ENCODE measurements around the gene LHFPL3. TPM values are rescaled to one million over a fixed set of nuclear protein-coding genes. Genes with fewer than 3 reads are reported as not detected.

The LHFPL3 gene
- total RNA-seq, 1 donor from 2014 or later, result 0.30 TPM

DNA sequence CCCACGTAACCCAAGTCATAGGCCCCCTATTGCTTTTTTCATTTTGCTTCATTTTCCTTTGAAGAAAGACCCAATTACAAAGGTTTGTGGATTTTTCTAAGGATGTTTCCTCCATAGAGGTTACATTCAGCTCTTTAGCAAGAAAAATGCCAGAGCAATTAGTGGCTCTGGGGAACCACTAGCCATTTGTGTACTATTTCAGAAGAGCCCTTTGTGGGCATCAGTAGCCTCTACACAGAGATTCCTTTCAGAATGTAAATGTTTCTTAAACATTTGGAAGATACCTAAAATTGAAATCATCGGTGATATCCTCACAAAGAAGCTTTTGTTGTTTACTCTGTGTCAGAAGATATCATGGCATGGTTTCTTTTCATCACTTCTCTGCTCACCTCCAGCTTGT is 394.6 kb downstream of the LHFPL3 start:
- Mint-ChIP-seq H3K9me3 (no peaks in the 10 kb centered on the region), H3K27ac (no peak overlapping the region)

GRCh38 chr7:104758504-104758903 is 430.1 kb downstream of the LHFPL3 start:
- Histone ChIP-seq H3K27me3 (no peaks in the 10 kb centered on the region), H2AFZ (replicated peaks) (no peak overlapping the region), H3F3A (ENCODE audit: low read depth) (no peaks in the 10 kb centered on the region), H3K9ac (no peak overlapping the region), H3K4me3 (no peak overlapping the region), H3K27ac (no peak overlapping the region), H4K20me1 (ENCODE audit: low read depth) (no peaks in the 10 kb centered on the region), H3K4me1 (no peaks in the 10 kb centered on the region), H3K4me2 (no peak overlapping the region), H3K36me3 (no peaks in the 10 kb centered on the region), H3K9me3 (ENCODE audit: low read depth) (no peaks in the 10 kb centered on the region), H3K79me2 (ENCODE audit: low read depth) (no peaks in the 10 kb centered on the region)
- no peak overlapping the region for H3K27ac Mint-ChIP-seq
- no peak for TF ChIP-seq EZH2phosphoT487 (IDR thresholded peaks at IDR 0.05)
- no peak for TF ChIP-seq CTCF (IDR thresholded peaks at IDR 0.05)
- TF ChIP-seq EZH2 (IDR thresholded peaks at IDR 0.05), result no peak
- H3K9me3 Mint-ChIP-seq, result no peaks in the 10 kb centered on the region
- no peaks in the 10 kb centered on the region for H3K36me3 Mint-ChIP-seq
- H3K4me1 Mint-ChIP-seq, result no peaks in the 10 kb centered on the region
- H3K4me3 Mint-ChIP-seq, result no peak overlapping the region
- H3K27me3 Mint-ChIP-seq (ENCODE audit: insufficient read depth, low read depth), result peaks cover 3% of the 10 kb centered on the region
- no peak for DNase-seq (ENCODE audit: low spot score)

More for the DNA sequence above, 394.6 kb downstream of the LHFPL3 start:
- Histone ChIP-seq H3K4me3 (no peak overlapping the region), H3K36me3 (no peaks in the 10 kb centered on the region), H3K27me3 (no peaks in the 10 kb centered on the region), H3K79me2 (ENCODE audit: low read depth) (no peaks in the 10 kb centered on the region), H3K9me3 (ENCODE audit: low read depth) (no peaks in the 10 kb centered on the region), H2AFZ (replicated peaks) (no peak overlapping the region), H4K20me1 (ENCODE audit: low read depth) (no peaks in the 10 kb centered on the region), H3K27ac (no peak overlapping the region), H3F3A (ENCODE audit: low read depth) (no peaks in the 10 kb centered on the region), H3K4me2 (no peak overlapping the region), H3K9ac (no peak overlapping the region), H3K4me1 (no peaks in the 10 kb centered on the region)
- DNase-seq (ENCODE audit: low spot score), result no peak
- no peak overlapping the region for H3K4me3 Mint-ChIP-seq
- no peaks in the 10 kb centered on the region for H3K27me3 Mint-ChIP-seq (ENCODE audit: insufficient read depth, low read depth)
- TF ChIP-seq CTCF (IDR thresholded peaks at IDR 0.05) (no peak), EZH2phosphoT487 (IDR thresholded peaks at IDR 0.05) (no peak), EZH2 (IDR thresholded peaks at IDR 0.05) (no peak)
- no peaks in the 10 kb centered on the region for H3K4me1 Mint-ChIP-seq
- no peaks in the 10 kb centered on the region for H3K36me3 Mint-ChIP-seq

- Mint-ChIP-seq H3K4me3 (no peak overlapping the region), H3K4me1 (no peaks in the 10 kb centered on the region), H3K9me3 (no peaks in the 10 kb centered on the region), H3K27ac (no peak overlapping the region), H3K27me3 (ENCODE audit: insufficient read depth, low read depth) (peaks cover 3% of the 10 kb centered on the region), H3K36me3 (no peaks in the 10 kb centered on the region)
- Histone ChIP-seq H4K20me1 (ENCODE audit: low read depth) (no peaks in the 10 kb centered on the region), H3K9me3 (ENCODE audit: low read depth) (no peaks in the 10 kb centered on the region), H3K27ac (no peak overlapping the region), H2AFZ (replicated peaks) (no peak overlapping the region), H3K4me1 (no peaks in the 10 kb centered on the region), H3K4me3 (no peak overlapping the region), H3F3A (ENCODE audit: low read depth) (no peaks in the 10 kb centered on the region), H3K27me3 (no peaks in the 10 kb centered on the region), H3K36me3 (no peaks in the 10 kb centered on the region), H3K9ac (no peak overlapping the region), H3K4me2 (no peak overlapping the region), H3K79me2 (ENCODE audit: low read depth) (no peaks in the 10 kb centered on the region)
- TF ChIP-seq EZH2phosphoT487 (IDR thresholded peaks at IDR 0.05) (no peak), EZH2 (IDR thresholded peaks at IDR 0.05) (no peak), CTCF (IDR thresholded peaks at IDR 0.05) (no peak)
- DNase-seq (ENCODE audit: low spot score), result no peak
Observed at GRCh38 chr7:104761892-104762291, 433.5 kb downstream of the LHFPL3 start.
